Nephron (organoid): Measurements from ENCODE around the gene IL17RA.
"Not testable (repeated sequence)": the region's sequence is repeated elsewhere in the genome, so short reads cannot be mapped to it uniquely, and the experiment has no call there.

Source experiments
- H3K27ac Mint-ChIP-seq, 3 experiments: 2 replicates each; pipeline ENCODE4 v1.8.0; 2020; ENCODE audit warnings: mixed read lengths in 3 of 3, mild to moderate bottlenecking in 2 of 3, moderate library complexity in 1 of 3
- H3K27me3 Mint-ChIP-seq: 2 replicates; pipeline ENCODE4 v1.8.0; 2021; ENCODE audit warnings: low read depth, mild to moderate bottlenecking, moderate library complexity, mixed read lengths
- H3K36me3 Mint-ChIP-seq: 2 replicates; pipeline ENCODE4 v1.8.0; 2020; ENCODE audit warnings: low read depth, mixed read lengths
- H3K4me1 Mint-ChIP-seq: 2 replicates; pipeline ENCODE4 v1.8.0; 2020; ENCODE audit warnings: mixed read lengths
- H3K4me3 Mint-ChIP-seq, 3 experiments: 2 replicates each; pipeline ENCODE4 v1.8.0; 2020; ENCODE audit warnings: mild to moderate bottlenecking in 3 of 3, mixed read lengths in 3 of 3, moderate library complexity in 2 of 3
- H3K9me3 Mint-ChIP-seq: 2 replicates; pipeline ENCODE4 v1.8.0; 2020; ENCODE audit warnings: mixed read lengths
- CTCF ChIP-seq, 3 experiments: fragments of 200-600 bp; sonication (generic); IDR thresholded peaks; one replicate each; pipeline ENCODE4 v1.5.0; 2021; ENCODE audit warnings: antibody characterized with exemption in 3 of 3; ENCODE audit not compliant: unreplicated experiment in 3 of 3

The IL17RA gene

GRCh38 chr22:17140826-17141766, 56.3 kb downstream of the IL17RA start:
- Mint-ChIP-seq H3K27ac (no peak overlapping the region), H3K9me3 (no peaks in the 10 kb centered on the region), H3K27me3 (no peaks in the 10 kb centered on the region)

GRCh38 chr22:17143101-17143500, 58.3 kb downstream of the IL17RA start:
- no peak overlapping the region for H3K27ac Mint-ChIP-seq
- peaks cover 39% of the 10 kb centered on the region for H3K36me3 Mint-ChIP-seq
- no peak for TF ChIP-seq CTCF (IDR thresholded peaks at IDR 0.05; ENCODE audit: unreplicated experiment in 3 of 3)
- H3K4me3 Mint-ChIP-seq, result no peak overlapping the region
- H3K9me3 Mint-ChIP-seq, result no peaks in the 10 kb centered on the region
- no peaks in the 10 kb centered on the region for H3K27me3 Mint-ChIP-seq
- H3K4me1 Mint-ChIP-seq, result peaks cover 5% of the 10 kb centered on the region

More at GRCh38 chr22:17140826-17141766, 56.3 kb downstream of the IL17RA start:
- no peak overlapping the region for H3K4me3 Mint-ChIP-seq
- peaks cover 9% of the 10 kb centered on the region for H3K4me1 Mint-ChIP-seq
- peaks cover 35% of the 10 kb centered on the region for H3K36me3 Mint-ChIP-seq
- TF ChIP-seq CTCF (IDR thresholded peaks at IDR 0.05; ENCODE audit: unreplicated experiment in 3 of 3), result no peak

GRCh38 chr22:17143826-17144225, 59.0 kb downstream of the IL17RA start:
- H3K36me3 Mint-ChIP-seq, result peaks cover 34% of the 10 kb centered on the region
- no peak overlapping the region for H3K27ac Mint-ChIP-seq

GRCh38 chr22:17145021-17145680, 60.4 kb downstream of the IL17RA start:
- no peak for TF ChIP-seq CTCF (IDR thresholded peaks at IDR 0.05; ENCODE audit: unreplicated experiment in 3 of 3)
- Mint-ChIP-seq H3K9me3 (no peaks in the 10 kb centered on the region), H3K27me3 (no peaks in the 10 kb centered on the region), H3K27ac (no peak overlapping the region), H3K4me1 (no peaks in the 10 kb centered on the region), H3K36me3 (peaks cover 32% of the 10 kb centered on the region), H3K4me3 (no peak overlapping the region)

More at GRCh38 chr22:17143826-17144225, 59.0 kb downstream of the IL17RA start:
- H3K27me3 Mint-ChIP-seq, result no peaks in the 10 kb centered on the region
- H3K4me1 Mint-ChIP-seq, result peaks cover 5% of the 10 kb centered on the region
- no peak overlapping the region for H3K4me3 Mint-ChIP-seq
- H3K9me3 Mint-ChIP-seq, result no peaks in the 10 kb centered on the region
- no peak for TF ChIP-seq CTCF (IDR thresholded peaks at IDR 0.05; ENCODE audit: unreplicated experiment in 3 of 3)

- not testable (repeated sequence) for H3K4me1 Mint-ChIP-seq, H3K4me3 Mint-ChIP-seq, H3K27ac Mint-ChIP-seq, H3K9me3 Mint-ChIP-seq, H3K27me3 Mint-ChIP-seq
- peaks cover 23% of the 10 kb centered on the region for H3K36me3 Mint-ChIP-seq
Observed at GRCh38 chr22:17147458-17147857, 62.7 kb downstream of the IL17RA start.

GRCh38 chr22:17149076-17149815, 64.4 kb downstream of the IL17RA start:
- Mint-ChIP-seq H3K4me1 (peaks cover 8% of the 10 kb centered on the region), H3K27ac (no peak overlapping the region), H3K27me3 (no peaks in the 10 kb centered on the region), H3K36me3 (peaks cover 9% of the 10 kb centered on the region), H3K4me3 (no peak overlapping the region), H3K9me3 (no peaks in the 10 kb centered on the region)
- TF ChIP-seq CTCF (IDR thresholded peaks at IDR 0.05; ENCODE audit: unreplicated experiment in 3 of 3), result no peak
